GM23338 (cell line): Measurements from ENCODE around the gene ARAF. TPM values are rescaled to one million over a fixed set of nuclear protein-coding genes. Genes with fewer than 3 reads are reported as not detected.

Experiments used
- ATAC-seq: fragments of 200-7000 bp; cut with Tn5 transposase; 3 replicates; pipeline ENCODE4 v1.9.1; 2020
- DNase-seq: peaks from one replicate; pipeline ENCODE4 v3.0.0-alpha.2; 2015; ENCODE audit warnings: low spot score
- H2AFZ ChIP-seq: fragments of 200-600 bp; sonication (generic); 2 replicates; pipeline ENCODE4 v1.8.0; 2016; ENCODE audit warnings: antibody characterized with exemption, mild to moderate bottlenecking, moderate library complexity
- H3F3A ChIP-seq: fragments of 200-600 bp; sonication (generic); replicated peaks from 2 replicates; pipeline ENCODE4 v1.8.0; 2017; ENCODE audit warnings: antibody characterized with exemption, mixed run types, low read depth
- H3K27ac ChIP-seq: fragments of 200-600 bp; sonication (generic); 2 replicates; pipeline ENCODE4 v1.6.1; 2016; ENCODE audit warnings: low read depth
- H3K27me3 ChIP-seq: fragments of 200-600 bp; sonication (generic); 2 replicates; pipeline ENCODE4 v1.8.0; 2016; ENCODE audit warnings: mild to moderate bottlenecking, mixed run types, moderate library complexity; ENCODE audit not compliant: insufficient read depth
- H3K36me3 ChIP-seq: fragments of 200-600 bp; sonication (generic); 2 replicates; pipeline ENCODE4 v1.8.0; 2016; ENCODE audit warnings: mild to moderate bottlenecking; ENCODE audit not compliant: insufficient read depth
- H3K4me1 ChIP-seq: fragments of 200-600 bp; sonication (generic); 2 replicates; pipeline ENCODE4 v1.8.0; 2016; ENCODE audit warnings: mild to moderate bottlenecking, moderate library complexity; ENCODE audit not compliant: insufficient read depth
- H3K4me2 ChIP-seq: fragments of 200-600 bp; sonication (generic); 2 replicates; pipeline ENCODE4 v1.7.1; 2017; ENCODE audit warnings: mixed run types
- H3K4me3 ChIP-seq: fragments of 200-600 bp; sonication (generic); 2 replicates; pipeline ENCODE4 v1.6.1; 2016; ENCODE audit warnings: mixed run types
- H3K79me2 ChIP-seq: fragments of 200-600 bp; sonication (generic); replicated peaks from 2 replicates; pipeline ENCODE4 v1.8.0; 2017; ENCODE audit warnings: mild to moderate bottlenecking; ENCODE audit not compliant: insufficient read depth
- H3K9me2 ChIP-seq: fragments of 200-600 bp; sonication (generic); 2 replicates; pipeline ENCODE4 v1.8.0; 2017; ENCODE audit not compliant: insufficient read depth
- H4K20me1 ChIP-seq: fragments of 200-600 bp; sonication (generic); replicated peaks from 2 replicates; pipeline ENCODE4 v1.8.0; 2017; ENCODE audit warnings: mild to moderate bottlenecking; ENCODE audit not compliant: insufficient read depth
- H3K27ac Mint-ChIP-seq: 2 replicates; pipeline ENCODE4 v1.8.0; 2020; ENCODE audit warnings: inconsistent platforms, mild to moderate bottlenecking, moderate library complexity, mixed read lengths
- H3K27me3 Mint-ChIP-seq: 3 replicates; pipeline ENCODE4 v1.8.0; 2022; ENCODE audit warnings: low read depth, mild to moderate bottlenecking, moderate library complexity, mixed read lengths, inconsistent platforms; ENCODE audit not compliant: insufficient read depth, poor library complexity
- H3K36me3 Mint-ChIP-seq: 3 replicates; pipeline ENCODE4 v1.8.0; 2021; ENCODE audit warnings: low read depth, mild to moderate bottlenecking, inconsistent platforms, moderate library complexity, mixed read lengths
- H3K4me1 Mint-ChIP-seq: 3 replicates; pipeline ENCODE4 v1.8.0; 2020; ENCODE audit warnings: mild to moderate bottlenecking, inconsistent platforms, mixed read lengths
- H3K4me3 Mint-ChIP-seq: 3 replicates; pipeline ENCODE4 v1.8.0; 2021; ENCODE audit warnings: moderate library complexity, mild to moderate bottlenecking, inconsistent platforms, mixed read lengths
- H3K9me3 Mint-ChIP-seq: 3 replicates; pipeline ENCODE4 v1.8.0; 2020; ENCODE audit warnings: moderate library complexity, mild to moderate bottlenecking, inconsistent platforms, mixed read lengths
- CREB1 ChIP-seq: fragments of 250-450 bp; sonication (Bioruptor Pico); IDR thresholded peaks from 2 replicates; pipeline ENCODE4 v1.5.0; 2020; ENCODE audit warnings: low read depth, mild to moderate bottlenecking, moderate library complexity
- CTCF ChIP-seq, 2 experiments: fragments of 200-600 bp in 1 of 2; sonication (generic) in 1 of 2; conservative IDR thresholded peaks; 2 replicates each; pipeline versions ENCODE4 v1.5.1 to v1.6.1; 2016 to 2017; ENCODE audit warnings: antibody characterized with exemption in 2 of 2, low read depth in 2 of 2, mild to moderate bottlenecking in 2 of 2, moderate library complexity in 1 of 2
- ETS1 ChIP-seq: IDR thresholded peaks from 2 replicates; pipeline ENCODE4 v1.6.1; 2016; ENCODE audit warnings: antibody characterized with exemption
- EZH2 ChIP-seq: fragments of 200-600 bp; sonication (generic); IDR thresholded peaks from one replicate; pipeline ENCODE4 v1.8.0; 2017; ENCODE audit warnings: antibody characterized with exemption, mild to moderate bottlenecking, low read depth; ENCODE audit not compliant: unreplicated experiment
- EZH2phosphoT487 ChIP-seq: fragments of 200-600 bp; sonication (generic); IDR thresholded peaks from one replicate; pipeline ENCODE4 v1.8.1; 2018; ENCODE audit warnings: antibody characterized with exemption; ENCODE audit not compliant: unreplicated experiment
- JUNB ChIP-seq: IDR thresholded peaks from one replicate; pipeline ENCODE4 v1.6.1; 2016; ENCODE audit warnings: antibody characterized with exemption; ENCODE audit not compliant: unreplicated experiment
- NANOG ChIP-seq: IDR thresholded peaks from 2 replicates; pipeline ENCODE4 v1.6.1; 2016; ENCODE audit warnings: antibody characterized with exemption, borderline replicate concordance
- POLR2AphosphoS5 ChIP-seq: IDR thresholded peaks from 2 replicates; pipeline ENCODE4 v1.6.1; 2016; ENCODE audit warnings: antibody characterized with exemption, low read depth
- STAT1 ChIP-seq: IDR thresholded peaks from one replicate; pipeline ENCODE4 v1.6.1; 2016; ENCODE audit warnings: antibody characterized with exemption; ENCODE audit not compliant: unreplicated experiment
- ZNF114 ChIP-seq: fragments of 250-450 bp; sonication (Bioruptor Pico); IDR thresholded peaks from 2 replicates; pipeline ENCODE4 v1.5.0; 2020; ENCODE audit warnings: mild to moderate bottlenecking, moderate library complexity
- ZNF331 ChIP-seq: fragments of 250-450 bp; sonication (Bioruptor Pico); IDR thresholded peaks from 2 replicates; pipeline ENCODE4 v1.5.0; 2020; ENCODE audit warnings: low read depth, mild to moderate bottlenecking, moderate library complexity
- polyA plus RNA-seq: library from polyadenylated mRNA; unstranded; fragments of >200 nt; fragmentation: Nextera tagmentation; extraction: Ambion mirVana; gene quantifications from 2 replicates; pipeline ENCODE4 v1.2.1, GENCODE V29; 2016
- total RNA-seq: library from RNA; depleted of rRNA; stranded (reverse); fragments of >200 nt; shearing (Covaris generic); gene quantifications from 2 replicates; pipeline ENCODE4 v1.2.3, GENCODE V29; 2014

Gene ARAF
- total and polyA plus RNA-seq, 2 experiments from 2014 or later: 28.2 to 43.9 TPM

- TF ChIP-seq NANOG: no peak
- 0 out of 2 replicates have a peak, but pooled peaks have one; percentile 11 for TF ChIP-seq CREB1
- 0 out of 2 replicates have a peak, but pooled peaks have one; percentile 20 for TF ChIP-seq POLR2AphosphoS5
- TF ChIP-seq EZH2: no peak
- TF ChIP-seq JUNB: no peak
- peak within 1 kb of the TSS; percentile 94 for H3K27ac Mint-ChIP-seq
- H3K4me1 ChIP-seq: 0 out of 2 replicates have a peak, but pooled peaks cover 4% of the 10 kb centered on the region
- H3K4me3 Mint-ChIP-seq: peak within 1 kb of the TSS; percentile 71
- H3K4me2 ChIP-seq: peak within 1 kb of the TSS; percentile 74
- no peaks in the 10 kb centered on the region for H4K20me1 ChIP-seq
- no peaks in the 10 kb centered on the region for H3K27me3 ChIP-seq
- no peaks in the 10 kb centered on the region for H3K9me3 Mint-ChIP-seq
- peaks cover 34% of the 10 kb centered on the region for H3K4me1 Mint-ChIP-seq
- H3K27ac ChIP-seq: peak within 1 kb of the TSS; percentile 74; the same call in 1 of the 2 replicates
- H3K4me3 ChIP-seq: peak within 1 kb of the TSS; percentile 53
- H2AFZ ChIP-seq: no peak within 1 kb of the TSS
- peaks cover 5% of the 10 kb centered on the region; the same call in 1 of the 3 replicates for H3K36me3 Mint-ChIP-seq
- no peaks in the 10 kb centered on the region for H3K36me3 ChIP-seq
- no peaks in the 10 kb centered on the region for H3F3A ChIP-seq
- H3K27me3 Mint-ChIP-seq: peaks cover 12% of the 10 kb centered on the region
- H3K79me2 ChIP-seq: no peaks in the 10 kb centered on the region
- no peaks in the 10 kb centered on the region for H3K9me2 ChIP-seq
- ATAC-seq (peak; percentile 93), DNase-seq (peak; percentile 80)
These were observed 21.0 kb downstream of the ARAF start, which contains the start of gene TIMP1 for GRCh38 chrX:47581731-47582647. Gene TIMP1, plus strand, starts transcription at chrX:47582436. Its CDS starts 980 bp downstream, at chrX:47583416.

GRCh38 chrX:47583240-47583861, 22.3 kb downstream of the ARAF start:
- no peaks in the 10 kb centered on the region for H3K9me2 ChIP-seq
- Mint-ChIP-seq H3K9me3 (no peaks in the 10 kb centered on the region), H3K4me3 (peak overlapping the region; percentile 71; the same call in 1 of the 3 replicates), H3K27ac (no peak overlapping the region), H3K4me1 (peaks cover 28% of the 10 kb centered on the region), H3K36me3 (peaks cover 5% of the 10 kb centered on the region; the same call in 1 of the 3 replicates), H3K27me3 (peaks cover 16% of the 10 kb centered on the region)
- H3K27me3 ChIP-seq: no peaks in the 10 kb centered on the region
- no peak overlapping the region for H3K4me3 ChIP-seq
- no peak overlapping the region for H2AFZ ChIP-seq
- H4K20me1 ChIP-seq: no peaks in the 10 kb centered on the region
- TF ChIP-seq ZNF331 (no peak), EZH2phosphoT487 (no peak)
- H3F3A ChIP-seq: no peaks in the 10 kb centered on the region
- H3K27ac ChIP-seq: no peak overlapping the region
- DNase-seq (no peak), ATAC-seq (no peak)
- H3K79me2 ChIP-seq: no peaks in the 10 kb centered on the region
- no peak overlapping the region for H3K4me2 ChIP-seq
- H3K4me1 ChIP-seq: 0 out of 2 replicates have a peak, but pooled peaks cover 4% of the 10 kb centered on the region
- H3K36me3 ChIP-seq: no peaks in the 10 kb centered on the region

- Histone ChIP-seq H3K9me2 (no peaks in the 10 kb centered on the region), H3K4me3 (no peak overlapping the region), H3K4me2 (no peak overlapping the region), H4K20me1 (no peaks in the 10 kb centered on the region), H3K27ac (no peak overlapping the region), H3K36me3 (no peaks in the 10 kb centered on the region), H3K79me2 (no peaks in the 10 kb centered on the region), H3F3A (no peaks in the 10 kb centered on the region), H2AFZ (no peak overlapping the region), H3K27me3 (no peaks in the 10 kb centered on the region), H3K4me1 (0 out of 2 replicates have a peak, but pooled peaks cover 4% of the 10 kb centered on the region)
- H3K9me3 Mint-ChIP-seq: no peaks in the 10 kb centered on the region
- ATAC-seq (no peak), DNase-seq (no peak)
- peaks cover 23% of the 10 kb centered on the region for H3K4me1 Mint-ChIP-seq
- H3K27ac Mint-ChIP-seq: no peak overlapping the region
- peaks cover 5% of the 10 kb centered on the region; the same call in 1 of the 3 replicates for H3K36me3 Mint-ChIP-seq
- H3K4me3 Mint-ChIP-seq: no peak overlapping the region
- H3K27me3 Mint-ChIP-seq: peaks cover 16% of the 10 kb centered on the region
- no peak for TF ChIP-seq CTCF (conservative IDR thresholded peaks at IDR 0.05; ENCODE audit: low read depth in 2 of 2)
- TF ChIP-seq EZH2: no peak
- no peak for TF ChIP-seq ETS1
- TF ChIP-seq ZNF331: no peak
- TF ChIP-seq ZNF114: no peak
- TF ChIP-seq STAT1: no peak
- no peak for TF ChIP-seq CREB1
- no peak for TF ChIP-seq EZH2phosphoT487
These were observed 23.7 kb downstream of the ARAF start for GRCh38 chrX:47584714-47585113.
